ENCODE results near the gene NRDC. TPM values are rescaled to one million over a fixed set of nuclear protein-coding genes. Genes with fewer than 3 reads are reported as not detected.

The NRDC gene
- total and polyA plus RNA-seq, 9 of the 15 experiments (the other 6 are each of a cell fraction or from before 2014, with no cell fraction given), result 102 to 371 (median 201) TPM

DNA sequence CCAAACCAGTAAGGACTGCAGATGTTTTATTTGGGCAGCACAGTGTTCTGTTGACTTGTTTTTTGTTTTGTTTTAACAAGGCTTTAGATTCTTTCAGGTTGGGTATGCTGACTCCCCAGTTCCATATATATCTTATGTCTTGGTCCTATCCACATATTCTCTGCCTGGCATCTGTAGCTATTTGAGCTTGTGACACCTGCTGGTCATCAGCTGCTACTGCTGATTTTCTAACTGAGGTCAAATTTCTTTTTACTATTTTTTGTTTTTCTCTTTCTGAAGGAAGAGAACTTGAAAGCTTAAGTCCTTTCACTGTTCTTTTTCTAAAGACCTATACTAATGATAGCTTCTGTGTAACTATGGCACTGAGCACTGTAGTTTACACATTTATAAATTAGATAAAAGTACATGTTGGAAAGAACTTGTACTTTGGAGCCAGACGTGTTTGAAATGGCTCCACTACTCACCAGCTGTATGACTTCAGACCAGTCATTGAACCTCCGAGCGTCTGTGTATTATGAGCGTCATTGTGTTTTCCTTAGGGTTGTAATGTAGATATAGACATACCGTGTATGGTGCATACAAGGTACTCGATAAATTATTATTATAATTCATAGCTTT lies 109.4 kb downstream of the NRDC start (continued):
- peak in 1 of 2 experiments; percentile 64; a peak in 1 of 4 replicates for TF ChIP-seq TEAD1 (CRISPR knock-in tag; IDR thresholded peaks at IDR 0.05)
- no peak for TF ChIP-seq DDX20 (tag; IDR thresholded peaks at IDR 0.05; ENCODE audit: low read depth)
- no peak for TF ChIP-seq NFATC3 (IDR thresholded peaks at IDR 0.05)
- TF ChIP-seq FOXA3 (CRISPR knock-in tag; conservative IDR thresholded peaks at IDR 0.05 in 1 of 2, IDR thresholded peaks at IDR 0.05 in 1 of 2), result no peak
- TF ChIP-seq TEAD4 (IDR thresholded peaks at IDR 0.05; ENCODE audit: low read length), result 0 out of 2 replicates have a peak, but pooled peaks have one; percentile 33
- no peak for TF ChIP-seq TEAD4 (CRISPR knock-in tag; IDR thresholded peaks at IDR 0.05; ENCODE audit: borderline replicate concordance)
- TF ChIP-seq, protein P1, sequence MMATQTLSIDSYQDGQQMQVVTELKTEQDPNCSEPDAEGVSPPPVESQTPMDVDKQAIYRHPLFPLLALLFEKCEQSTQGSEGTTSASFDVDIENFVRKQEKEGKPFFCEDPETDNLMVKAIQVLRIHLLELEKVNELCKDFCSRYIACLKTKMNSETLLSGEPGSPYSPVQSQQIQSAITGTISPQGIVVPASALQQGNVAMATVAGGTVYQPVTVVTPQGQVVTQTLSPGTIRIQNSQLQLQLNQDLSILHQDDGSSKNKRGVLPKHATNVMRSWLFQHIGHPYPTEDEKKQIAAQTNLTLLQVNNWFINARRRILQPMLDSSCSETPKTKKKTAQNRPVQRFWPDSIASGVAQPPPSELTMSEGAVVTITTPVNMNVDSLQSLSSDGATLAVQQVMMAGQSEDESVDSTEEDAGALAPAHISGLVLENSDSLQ (IDR thresholded peaks at IDR 0.05), result no peak
- TF ChIP-seq TBP (optimal IDR thresholded peaks at IDR 0.05; ENCODE audit: low read depth, low read length), result peak; percentile 9
- TF ChIP-seq ATF7 (IDR thresholded peaks at IDR 0.05), result no peak
- TF ChIP-seq KAT8 (IDR thresholded peaks at IDR 0.05; ENCODE audit: low read depth), result no peak
- no peak for TF ChIP-seq HOXB6 (CRISPR knock-in tag; IDR thresholded peaks at IDR 0.05; ENCODE audit: borderline replicate concordance)
- no peak for TF ChIP-seq SP1 (CRISPR knock-in tag; IDR thresholded peaks at IDR 0.05)
- no peak for TF ChIP-seq SPI1 (IDR thresholded peaks at IDR 0.05; ENCODE audit: borderline replicate concordance, low read depth, low read length)
- no peak for TF ChIP-seq DMBX1 (CRISPR knock-in tag; IDR thresholded peaks at IDR 0.05; ENCODE audit: borderline replicate concordance)
- 0 out of 2 replicates have a peak, but pooled peaks have one; percentile 44 for TF ChIP-seq ZZZ3 (IDR thresholded peaks at IDR 0.05)
- TF ChIP-seq NCOA2 (IDR thresholded peaks at IDR 0.05; ENCODE audit: partially characterized antibody in 2 of 2), result no peak
- TF ChIP-seq ELF2 (CRISPR knock-in tag; IDR thresholded peaks at IDR 0.05), result no peak
- TF ChIP-seq JUN (IDR thresholded peaks at IDR 0.05; ENCODE audit: borderline replicate concordance, low read depth, low read length), result no peak
- TF ChIP-seq JUN (CRISPR knock-in tag; IDR thresholded peaks at IDR 0.05; ENCODE audit: borderline replicate concordance), result no peak
- TF ChIP-seq ZNF316 (IDR thresholded peaks at IDR 0.05), result peak; percentile 19; the same call in 1 of the 2 replicates
- TF ChIP-seq, protein P2, sequence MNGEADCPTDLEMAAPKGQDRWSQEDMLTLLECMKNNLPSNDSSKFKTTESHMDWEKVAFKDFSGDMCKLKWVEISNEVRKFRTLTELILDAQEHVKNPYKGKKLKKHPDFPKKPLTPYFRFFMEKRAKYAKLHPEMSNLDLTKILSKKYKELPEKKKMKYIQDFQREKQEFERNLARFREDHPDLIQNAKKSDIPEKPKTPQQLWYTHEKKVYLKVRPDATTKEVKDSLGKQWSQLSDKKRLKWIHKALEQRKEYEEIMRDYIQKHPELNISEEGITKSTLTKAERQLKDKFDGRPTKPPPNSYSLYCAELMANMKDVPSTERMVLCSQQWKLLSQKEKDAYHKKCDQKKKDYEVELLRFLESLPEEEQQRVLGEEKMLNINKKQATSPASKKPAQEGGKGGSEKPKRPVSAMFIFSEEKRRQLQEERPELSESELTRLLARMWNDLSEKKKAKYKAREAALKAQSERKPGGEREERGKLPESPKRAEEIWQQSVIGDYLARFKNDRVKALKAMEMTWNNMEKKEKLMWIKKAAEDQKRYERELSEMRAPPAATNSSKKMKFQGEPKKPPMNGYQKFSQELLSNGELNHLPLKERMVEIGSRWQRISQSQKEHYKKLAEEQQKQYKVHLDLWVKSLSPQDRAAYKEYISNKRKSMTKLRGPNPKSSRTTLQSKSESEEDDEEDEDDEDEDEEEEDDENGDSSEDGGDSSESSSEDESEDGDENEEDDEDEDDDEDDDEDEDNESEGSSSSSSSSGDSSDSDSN (IDR thresholded peaks at IDR 0.05; ENCODE audit: borderline replicate concordance in 1 of 2, low read depth in 2 of 2, low read length in 2 of 2), result no peak
- no peak for TF ChIP-seq XRCC5 (IDR thresholded peaks at IDR 0.05; ENCODE audit: low read depth, low read length)
- TF ChIP-seq HES1 (IDR thresholded peaks at IDR 0.05; ENCODE audit: low read depth), result no peak
- TF ChIP-seq SOX6 (IDR thresholded peaks at IDR 0.05), result no peak
- peak; percentile 28; the same call in 1 of the 2 replicates for TF ChIP-seq JUND (IDR thresholded peaks at IDR 0.05; ENCODE audit: borderline replicate concordance, low read depth, low read length)
- TF ChIP-seq JUND (tag; IDR thresholded peaks at IDR 0.05; ENCODE audit: borderline replicate concordance, low read depth, low read length), result no peak
- no peak for TF ChIP-seq WHSC1 (IDR thresholded peaks at IDR 0.05; ENCODE audit: low read length)
- TF ChIP-seq NFIC (IDR thresholded peaks at IDR 0.05), result 0 out of 2 replicates have a peak, but pooled peaks have one; percentile 25
